ENCODE results near the gene OR9Q2. TPM values are rescaled to one million over a fixed set of nuclear protein-coding genes. Genes with fewer than 3 reads are reported as not detected.

Gene OR9Q2
- total and polyA plus RNA-seq, 4 donors = not detected

DNA sequence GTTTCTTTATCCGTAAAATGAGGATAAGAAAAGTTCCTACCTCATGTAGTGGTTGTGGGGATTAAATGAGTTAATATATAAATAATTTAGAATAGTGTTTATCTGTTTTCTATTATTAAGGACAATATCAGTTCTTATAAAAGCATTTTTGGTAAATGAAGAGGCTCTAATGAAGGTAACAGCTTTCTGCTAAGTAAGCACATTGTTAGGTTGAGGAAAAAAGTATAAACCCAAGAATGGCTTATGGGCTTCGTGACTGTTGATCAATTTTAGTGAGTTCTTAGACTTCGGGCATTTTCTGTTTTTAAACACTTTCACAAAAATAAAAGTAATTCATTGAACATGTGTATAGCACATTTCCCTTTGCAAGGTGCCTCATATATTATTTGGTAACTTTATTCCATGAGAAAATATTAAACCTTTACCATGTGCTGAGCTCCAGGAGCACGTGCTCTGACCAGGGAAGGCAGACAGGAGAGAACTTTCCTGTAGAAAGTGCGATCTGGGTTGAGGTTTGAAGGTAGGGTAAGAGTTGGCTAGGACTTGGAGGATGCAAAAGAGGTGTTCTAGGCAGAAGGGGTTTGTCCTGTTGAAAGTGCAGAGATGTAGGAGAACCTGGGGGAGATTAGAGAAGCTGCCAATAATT, 11.3 kb upstream of the OR9Q2 start:
- Histone ChIP-seq H3K4me1 (ENCODE audit: control insufficient read depth in 5 of 5, insufficient read depth in 5 of 5, low read length in 5 of 5) (no peaks in the 10 kb centered on the region), H3K27ac (ENCODE audit: low read depth in 1 of 2, low read length in 1 of 2) (no peak overlapping the region), H3K4me3 (no peak overlapping the region), H3K9me3 (ENCODE audit: control insufficient read depth in 4 of 4, insufficient read depth in 3 of 4, low read length in 3 of 4) (no peaks in the 10 kb centered on the region), H3K27me3 (ENCODE audit: control insufficient read depth in 3 of 3, insufficient read depth in 3 of 3, low read length in 2 of 3) (no peaks in the 10 kb centered on the region), H3K36me3 (ENCODE audit: control insufficient read depth in 4 of 4, insufficient read depth in 4 of 4, low read length in 4 of 4) (no peaks in the 10 kb centered on the region), H3K9ac (ENCODE audit: insufficient read depth in 1 of 2, low read length in 2 of 2) (no peak overlapping the region)
- DNase-seq (no peak), ATAC-seq (ENCODE audit: insufficient read depth, low FRiP score) (no peak)
- 81 to 87% methylated on average over 5 of the region's 5 CpGs for WGBS, 2 donors
- TF ChIP-seq, protein P1, sequence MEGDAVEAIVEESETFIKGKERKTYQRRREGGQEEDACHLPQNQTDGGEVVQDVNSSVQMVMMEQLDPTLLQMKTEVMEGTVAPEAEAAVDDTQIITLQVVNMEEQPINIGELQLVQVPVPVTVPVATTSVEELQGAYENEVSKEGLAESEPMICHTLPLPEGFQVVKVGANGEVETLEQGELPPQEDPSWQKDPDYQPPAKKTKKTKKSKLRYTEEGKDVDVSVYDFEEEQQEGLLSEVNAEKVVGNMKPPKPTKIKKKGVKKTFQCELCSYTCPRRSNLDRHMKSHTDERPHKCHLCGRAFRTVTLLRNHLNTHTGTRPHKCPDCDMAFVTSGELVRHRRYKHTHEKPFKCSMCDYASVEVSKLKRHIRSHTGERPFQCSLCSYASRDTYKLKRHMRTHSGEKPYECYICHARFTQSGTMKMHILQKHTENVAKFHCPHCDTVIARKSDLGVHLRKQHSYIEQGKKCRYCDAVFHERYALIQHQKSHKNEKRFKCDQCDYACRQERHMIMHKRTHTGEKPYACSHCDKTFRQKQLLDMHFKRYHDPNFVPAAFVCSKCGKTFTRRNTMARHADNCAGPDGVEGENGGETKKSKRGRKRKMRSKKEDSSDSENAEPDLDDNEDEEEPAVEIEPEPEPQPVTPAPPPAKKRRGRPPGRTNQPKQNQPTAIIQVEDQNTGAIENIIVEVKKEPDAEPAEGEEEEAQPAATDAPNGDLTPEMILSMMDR (IDR thresholded peaks at IDR 0.05; ENCODE audit: control extremely low read depth, extremely low read depth) = no peak

DNA sequence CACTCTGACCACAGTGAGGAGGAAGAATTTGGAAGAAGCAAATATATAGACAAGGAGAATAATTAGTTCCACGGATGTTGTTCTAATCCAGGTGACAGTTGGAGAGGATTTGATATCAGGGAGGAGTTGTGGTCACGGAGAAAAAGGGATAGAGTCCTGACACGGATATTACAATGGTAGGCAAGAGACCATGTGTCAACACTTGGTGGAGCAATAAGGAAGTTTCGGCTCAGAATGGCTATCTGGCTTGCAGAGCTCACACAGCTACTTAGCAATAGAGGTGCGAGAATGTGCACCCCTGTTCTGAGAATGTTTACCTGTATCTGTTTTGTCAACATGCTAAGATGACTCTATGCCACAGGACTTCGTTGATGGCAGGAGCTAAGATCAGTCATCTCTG, 10.4 kb upstream of the OR9Q2 start:
- no peak for ATAC-seq (ENCODE audit: insufficient read depth, low FRiP score)
- no peak for DNase-seq
- no peaks in the 10 kb centered on the region for H3K4me1 ChIP-seq (ENCODE audit: control insufficient read depth in 5 of 5, insufficient read depth in 5 of 5, low read length in 5 of 5)
- H3K4me3 ChIP-seq = no peak overlapping the region
- H3K36me3 ChIP-seq (ENCODE audit: control insufficient read depth in 4 of 4, insufficient read depth in 4 of 4, low read length in 4 of 4) = no peaks in the 10 kb centered on the region
- WGBS, 2 donors = 82 to 93% methylated on average over 6 of the region's 6 CpGs
- no peaks in the 10 kb centered on the region for H3K27me3 ChIP-seq (ENCODE audit: control insufficient read depth in 3 of 3, insufficient read depth in 3 of 3, low read length in 2 of 3)
- H3K9ac ChIP-seq (ENCODE audit: insufficient read depth in 1 of 2, low read length in 2 of 2) = no peak overlapping the region
- H3K27ac ChIP-seq (ENCODE audit: low read depth in 1 of 2, low read length in 1 of 2) = no peak overlapping the region
- H3K9me3 ChIP-seq (ENCODE audit: control insufficient read depth in 4 of 4, insufficient read depth in 3 of 4, low read length in 3 of 4) = no peaks in the 10 kb centered on the region
- TF ChIP-seq, protein P1 (IDR thresholded peaks at IDR 0.05; ENCODE audit: control extremely low read depth, extremely low read depth) = no peak

DNA sequence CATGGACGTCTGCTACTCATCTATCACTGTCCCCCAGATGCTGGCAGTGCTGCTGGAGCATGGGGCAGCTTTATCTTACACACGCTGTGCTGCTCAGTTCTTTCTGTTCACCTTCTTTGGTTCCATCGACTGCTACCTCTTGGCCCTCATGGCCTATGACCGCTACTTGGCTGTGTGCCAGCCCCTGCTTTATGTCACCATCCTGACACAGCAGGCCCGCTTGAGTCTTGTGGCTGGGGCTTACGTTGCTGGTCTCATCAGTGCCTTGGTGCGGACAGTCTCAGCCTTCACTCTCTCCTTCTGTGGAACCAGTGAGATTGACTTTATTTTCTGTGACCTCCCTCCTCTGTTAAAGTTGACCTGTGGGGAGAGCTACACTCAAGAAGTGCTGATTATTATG, 9.2 kb upstream of the OR9Q2 start:
- Histone ChIP-seq H3K9ac (ENCODE audit: insufficient read depth in 1 of 2, low read length in 2 of 2) (no peak overlapping the region), H3K36me3 (ENCODE audit: control insufficient read depth in 4 of 4, insufficient read depth in 4 of 4, low read length in 4 of 4) (no peaks in the 10 kb centered on the region), H3K27ac (ENCODE audit: low read depth in 1 of 2, low read length in 1 of 2) (no peak overlapping the region), H3K9me3 (ENCODE audit: control insufficient read depth in 4 of 4, insufficient read depth in 3 of 4, low read length in 3 of 4) (no peaks in the 10 kb centered on the region), H3K27me3 (ENCODE audit: control insufficient read depth in 3 of 3, insufficient read depth in 3 of 3, low read length in 2 of 3) (no peaks in the 10 kb centered on the region), H3K4me1 (ENCODE audit: control insufficient read depth in 5 of 5, insufficient read depth in 5 of 5, low read length in 5 of 5) (no peaks in the 10 kb centered on the region), H3K4me3 (no peak overlapping the region)
- 83 to 91% methylated on average over 7 of the region's 7 CpGs for WGBS, 2 donors
- no peak for ATAC-seq (ENCODE audit: insufficient read depth, low FRiP score)
- DNase-seq = no peak
- TF ChIP-seq, protein P1 (IDR thresholded peaks at IDR 0.05; ENCODE audit: control extremely low read depth, extremely low read depth) = no peak

DNA sequence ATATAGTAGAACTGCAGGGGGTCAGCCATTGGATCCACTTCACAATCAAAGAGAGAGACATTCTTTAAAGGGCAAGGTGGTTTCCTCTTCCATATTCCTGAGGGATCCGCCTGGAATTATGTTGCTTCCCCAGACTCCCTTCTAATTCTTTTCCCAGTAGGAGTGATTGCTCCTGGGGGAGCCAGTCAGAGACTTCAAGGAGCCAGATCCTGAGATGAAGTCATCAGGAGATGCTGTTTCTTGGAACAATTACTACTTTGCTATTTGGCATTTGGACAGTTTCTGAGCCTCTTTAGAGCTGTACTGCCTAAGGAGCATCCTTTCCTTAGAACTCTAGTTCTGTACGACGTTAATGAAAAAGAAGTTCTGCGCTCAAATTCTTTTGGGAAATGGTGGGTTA, 1.9 kb upstream of the OR9Q2 start:
- Histone ChIP-seq H3K27ac (ENCODE audit: low read depth in 1 of 2, low read length in 1 of 2) (no peak overlapping the region), H3K4me3 (no peak overlapping the region), H3K9ac (ENCODE audit: insufficient read depth in 1 of 2, low read length in 2 of 2) (no peak overlapping the region), H3K9me3 (ENCODE audit: control insufficient read depth in 4 of 4, insufficient read depth in 3 of 4, low read length in 3 of 4) (no peaks in the 10 kb centered on the region), H3K36me3 (ENCODE audit: control insufficient read depth in 4 of 4, insufficient read depth in 4 of 4, low read length in 4 of 4) (no peaks in the 10 kb centered on the region), H3K27me3 (ENCODE audit: control insufficient read depth in 3 of 3, insufficient read depth in 3 of 3, low read length in 2 of 3) (no peaks in the 10 kb centered on the region), H3K4me1 (ENCODE audit: control insufficient read depth in 5 of 5, insufficient read depth in 5 of 5, low read length in 5 of 5) (peaks cover 0 to 3% (median 0%) of the 10 kb centered on the region in 5 donors)
- ATAC-seq (ENCODE audit: insufficient read depth, low FRiP score) = no peak
- 94 to 95% methylated on average over 4 of the region's 4 CpGs for WGBS, 2 donors
- DNase-seq = no peak
- TF ChIP-seq, protein P1 (IDR thresholded peaks at IDR 0.05; ENCODE audit: control extremely low read depth, extremely low read depth) = no peak
